ENCODE results near the gene USP6.
"Not testable (repeated sequence)": the region's sequence is repeated elsewhere in the genome, so short reads cannot be mapped to it uniquely, and the experiment has no call there.

The USP6 gene

GRCh38 chr17:5122056-5122455 is 6.2 kb downstream of the USP6 start:
- not testable (repeated sequence) for DNase-seq (ENCODE audit: low read depth, low spot score)

GRCh38 chr17:5122586-5123342 is 6.9 kb downstream of the USP6 start:
- DNase-seq (ENCODE audit: low read depth, low spot score): no peak

DNA sequence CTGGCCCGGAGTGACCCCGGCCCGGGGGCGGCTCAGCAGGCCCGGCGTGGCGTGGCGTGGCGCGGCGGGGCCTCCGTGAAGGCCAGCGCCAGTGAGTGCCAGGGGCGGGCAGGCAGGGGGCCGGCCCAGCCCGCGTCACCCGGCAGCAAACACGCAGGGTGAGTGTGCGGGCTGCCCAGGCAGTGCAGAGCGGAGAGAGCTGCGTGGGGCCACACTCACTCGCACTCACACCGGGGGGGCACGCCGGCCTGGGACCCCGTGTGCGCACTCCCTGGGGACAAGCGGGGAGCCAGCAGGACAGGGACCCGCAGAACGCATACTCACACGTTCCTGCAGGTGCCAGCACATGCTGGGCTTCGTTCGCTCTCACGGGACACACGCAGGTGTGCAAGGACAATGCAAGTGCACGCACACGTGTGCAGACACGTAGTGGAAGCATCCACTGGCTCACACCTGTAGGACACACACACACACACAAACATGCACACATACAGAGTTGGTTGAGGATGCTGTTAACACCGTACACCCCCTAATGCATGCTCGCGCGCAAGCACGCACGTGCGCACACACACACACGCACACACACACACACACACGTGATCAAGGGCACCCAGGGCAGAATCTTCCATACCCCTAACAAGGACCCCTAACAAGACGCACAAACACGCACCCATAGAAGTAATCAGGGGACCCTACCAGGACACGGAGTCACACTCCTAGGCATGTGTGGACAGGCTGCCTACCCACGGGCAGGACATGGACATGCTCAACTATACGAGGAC is 7.7 kb downstream of the USP6 start:
- no peak for DNase-seq (ENCODE audit: low read depth, low spot score)

- not testable (repeated sequence) for DNase-seq (ENCODE audit: low read depth, low spot score)
Observed at GRCh38 chr17:5124125-5124760, 8.4 kb downstream of the USP6 start.

- DNase-seq (ENCODE audit: low read depth, low spot score): not testable (repeated sequence)
Observed at GRCh38 chr17:5124896-5125295, 9.1 kb downstream of the USP6 start.

DNA sequence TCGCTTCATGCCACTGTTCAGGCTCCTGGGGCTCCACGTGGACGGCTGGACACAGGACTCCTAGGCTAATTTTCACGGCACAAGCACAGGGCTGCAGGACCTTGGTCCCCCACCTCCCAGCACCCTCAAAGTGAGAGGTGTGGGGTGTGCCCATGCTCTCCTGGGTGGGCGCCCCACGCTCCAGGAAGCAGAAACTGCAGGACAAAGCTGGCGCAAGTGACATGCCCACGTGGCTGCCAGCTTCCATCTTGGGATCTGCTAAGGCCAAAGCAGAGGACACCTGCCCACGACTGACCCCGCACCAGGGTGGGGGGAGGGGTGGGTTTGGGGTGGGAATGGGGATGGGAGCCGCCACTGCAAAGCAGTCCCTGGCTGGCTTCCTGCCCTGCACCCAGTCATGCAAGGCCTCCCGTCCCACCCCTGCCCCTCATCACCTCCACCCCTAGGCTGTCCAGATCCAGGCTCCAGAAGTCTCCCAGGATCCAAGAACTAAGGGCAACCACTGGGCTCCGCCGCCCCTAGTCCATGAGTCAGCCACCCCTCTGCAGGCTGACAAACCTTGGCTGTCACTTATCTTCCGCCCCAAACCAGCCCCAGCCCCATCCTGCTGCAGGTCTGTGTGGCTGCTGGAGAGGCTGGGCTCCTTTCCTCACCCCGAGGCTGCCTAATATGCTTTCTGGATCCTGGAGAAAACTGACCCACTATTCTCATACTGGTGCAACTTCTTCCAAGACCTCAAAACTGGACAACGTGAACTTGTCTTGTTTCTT is 11.1 kb downstream of the USP6 start:
- DNase-seq (ENCODE audit: low read depth, low spot score): no peak

DNA sequence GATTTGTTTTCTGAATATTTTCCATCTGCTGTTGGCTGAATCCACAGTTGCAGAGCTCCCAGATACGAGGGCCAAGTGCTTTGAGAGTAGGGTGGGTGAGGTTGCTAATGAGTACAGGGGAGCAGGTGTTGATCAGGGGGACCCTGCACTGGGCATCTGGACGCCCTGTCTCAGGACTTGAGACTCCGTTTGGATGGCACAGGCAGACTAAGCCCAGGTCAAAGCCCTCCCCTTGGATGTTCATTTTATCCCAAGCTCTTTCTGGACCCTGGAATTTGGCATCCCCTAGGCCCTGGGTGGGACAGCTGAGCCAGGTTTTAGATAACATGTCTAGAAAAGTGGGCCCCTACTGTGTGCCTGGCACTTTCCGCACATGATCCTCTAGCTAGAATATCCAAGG is 12.1 kb downstream of the USP6 start:
- no peak for DNase-seq (ENCODE audit: low read depth, low spot score)

DNA sequence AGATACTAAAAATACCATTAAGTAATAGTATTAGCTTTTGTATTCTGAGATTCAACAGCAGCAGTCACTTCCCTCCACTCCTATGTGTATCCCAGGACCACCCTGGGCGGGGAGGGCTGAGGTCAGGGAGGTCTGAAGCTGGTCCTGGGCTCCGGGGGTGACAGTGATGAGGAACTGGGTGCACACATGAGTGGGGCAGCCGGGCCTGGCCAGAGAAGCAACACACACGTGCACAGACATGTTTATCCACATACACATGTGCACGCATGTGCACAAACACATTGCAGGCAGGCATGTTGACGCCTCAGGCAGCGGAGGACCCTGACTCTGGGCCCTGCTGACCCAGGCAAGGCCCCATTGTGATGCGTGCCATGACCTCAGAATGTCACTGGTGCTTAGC is 12.6 kb downstream of the USP6 start:
- not testable (repeated sequence) for DNase-seq (ENCODE audit: low read depth, low spot score)

DNA sequence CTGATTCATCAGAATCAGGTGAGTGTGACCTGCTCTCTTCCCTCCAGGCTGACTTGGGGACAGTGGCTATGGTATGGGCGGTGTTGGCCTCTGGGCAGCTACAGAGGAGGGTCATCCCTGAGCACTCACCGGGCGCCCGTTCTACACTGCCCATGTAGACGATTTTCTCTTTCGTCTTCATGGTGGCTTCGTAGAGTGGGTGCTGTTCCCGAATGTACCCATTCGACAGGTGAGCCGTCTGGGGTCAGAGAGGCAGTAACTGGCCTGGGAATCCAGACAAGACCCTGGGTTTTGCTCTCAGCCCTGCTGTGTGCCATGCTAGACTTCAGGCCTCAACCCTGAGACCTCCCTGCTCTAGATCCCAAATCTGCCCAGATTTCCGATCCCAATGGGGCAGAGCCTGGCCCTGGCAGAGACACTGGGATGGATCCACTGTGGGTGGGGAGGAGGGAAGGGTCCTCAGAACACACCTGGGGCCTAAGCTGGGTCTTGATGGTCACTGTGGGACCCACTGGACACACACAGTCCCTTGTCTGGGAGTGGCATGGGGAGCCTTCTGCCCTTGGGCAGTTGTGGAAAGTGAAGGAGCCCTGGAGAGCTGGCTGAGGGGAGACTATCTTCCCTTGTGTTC is 13.2 kb downstream of the USP6 start:
- DNase-seq (ENCODE audit: low read depth, low spot score): no peak

- DNase-seq (ENCODE audit: low read depth, low spot score): not testable (repeated sequence)
Observed at GRCh38 chr17:5129770-5130169, 13.9 kb downstream of the USP6 start.

GRCh38 chr17:5130261-5130660 is 14.4 kb downstream of the USP6 start:
- not testable (repeated sequence) for DNase-seq (ENCODE audit: low read depth, low spot score)

DNA sequence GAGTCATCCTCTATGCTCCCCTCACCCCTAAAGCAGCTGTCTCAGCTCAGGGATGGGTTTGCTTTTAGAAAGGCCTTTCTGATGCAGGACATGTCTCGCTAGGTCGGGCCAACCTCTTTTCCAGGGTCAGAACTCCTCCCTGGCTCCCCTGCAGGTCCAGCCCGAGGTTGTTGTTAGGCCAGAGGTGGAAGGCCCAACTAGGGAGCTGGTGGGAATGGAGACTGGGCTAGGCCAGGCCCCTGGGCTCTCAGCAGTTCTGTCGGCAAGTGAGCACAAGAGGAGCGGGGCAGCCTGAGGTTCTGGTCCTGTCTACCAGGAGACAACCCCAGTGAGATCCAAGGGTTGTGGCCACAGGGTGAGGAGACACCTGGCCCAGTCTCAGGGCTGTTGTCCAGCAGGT is 14.9 kb downstream of the USP6 start:
- DNase-seq (ENCODE audit: low read depth, low spot score): not testable (repeated sequence)

GRCh38 chr17:5131146-5131715 is 15.4 kb downstream of the USP6 start:
- DNase-seq (ENCODE audit: low read depth, low spot score): no peak

DNA sequence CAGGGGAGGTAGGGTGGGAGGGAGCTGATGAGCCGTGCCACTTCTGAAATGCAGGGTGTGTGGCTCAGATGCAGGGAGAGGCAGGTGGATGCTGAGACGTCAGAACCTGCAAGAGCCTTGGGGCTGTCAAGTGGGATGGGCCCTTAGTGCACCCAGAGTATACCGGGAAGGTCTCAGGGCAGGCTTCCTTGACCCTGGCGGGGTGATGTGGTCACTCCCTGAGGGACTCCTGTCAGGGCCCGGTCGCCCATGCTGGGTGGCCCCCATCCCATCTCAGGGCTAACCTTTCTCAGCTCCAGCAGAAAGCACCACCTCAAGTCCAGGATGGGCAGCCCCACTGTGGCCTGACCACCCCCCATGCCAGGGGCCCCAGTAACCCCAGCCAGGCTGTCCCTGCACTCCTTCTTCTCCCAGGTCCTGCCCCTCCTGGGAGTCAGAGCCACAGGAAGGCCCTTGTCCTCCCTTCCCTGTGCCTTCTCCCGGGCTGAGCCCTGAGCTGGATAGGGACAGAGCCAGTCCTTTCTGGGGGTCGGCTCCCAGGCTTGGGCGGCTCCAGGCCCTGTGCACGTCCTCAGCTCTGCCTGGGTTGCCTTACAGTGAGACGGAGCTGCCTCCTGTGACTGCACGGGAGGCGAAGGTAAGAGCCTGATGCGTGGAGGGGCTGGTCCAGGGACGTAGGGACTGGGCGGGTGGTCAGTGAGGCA is 16.1 kb downstream of the USP6 start:
- DNase-seq (ENCODE audit: low read depth, low spot score): not testable (repeated sequence)

DNA sequence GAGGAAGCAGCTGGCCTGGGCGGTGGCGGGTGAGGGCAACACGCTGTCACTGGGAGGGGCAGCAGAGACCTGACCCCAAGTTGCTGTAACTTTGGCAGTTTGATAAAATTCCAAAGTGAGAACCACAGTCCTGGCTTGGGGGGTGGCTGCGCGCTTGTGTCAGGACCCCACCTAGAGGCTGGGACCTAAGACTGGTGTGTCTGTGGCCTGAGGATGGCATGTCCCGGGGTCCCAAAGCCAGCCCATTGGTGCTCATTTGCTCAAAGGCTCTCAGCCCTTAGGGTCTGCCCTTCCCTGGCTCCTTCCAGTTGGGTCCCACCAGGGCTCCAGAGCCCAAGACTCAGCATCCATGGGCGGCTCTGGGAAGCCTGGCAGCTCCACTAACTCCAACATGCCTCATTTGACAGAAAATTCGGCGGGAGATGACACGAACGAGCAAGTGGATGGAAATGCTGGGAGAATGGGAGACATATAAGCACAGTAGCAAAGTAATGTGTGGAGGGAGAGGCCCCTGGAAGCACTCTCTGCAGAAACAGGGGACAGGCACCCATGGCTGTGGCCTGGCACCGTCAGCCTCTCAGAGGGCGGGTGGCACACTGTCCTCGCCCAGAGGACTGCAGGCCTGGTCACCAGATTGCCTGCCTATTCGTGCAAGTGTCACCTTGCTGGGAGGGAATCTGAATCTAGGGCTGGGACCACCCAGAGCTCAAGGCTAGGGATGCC is 16.8 kb downstream of the USP6 start:
- not testable (repeated sequence) for DNase-seq (ENCODE audit: low read depth, low spot score)

DNA sequence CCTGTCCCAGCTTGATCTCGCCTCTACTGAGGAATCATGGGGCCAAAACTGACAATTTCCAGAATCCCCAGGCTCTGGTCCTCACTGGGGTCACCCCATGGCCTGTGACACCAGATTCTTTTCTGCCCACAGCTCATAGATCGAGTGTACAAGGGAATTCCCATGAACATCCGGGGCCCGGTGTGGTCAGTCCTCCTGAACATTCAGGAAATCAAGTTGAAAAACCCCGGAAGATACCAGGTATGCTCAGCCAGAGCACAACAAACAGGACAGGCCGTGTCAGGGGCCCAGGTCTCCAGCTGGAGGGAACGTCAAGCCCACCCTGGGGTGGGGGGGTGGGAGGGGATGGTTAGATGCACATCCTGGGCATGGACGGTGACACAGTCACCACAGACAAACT is 17.5 kb downstream of the USP6 start:
- DNase-seq (ENCODE audit: low read depth, low spot score): no peak

DNA sequence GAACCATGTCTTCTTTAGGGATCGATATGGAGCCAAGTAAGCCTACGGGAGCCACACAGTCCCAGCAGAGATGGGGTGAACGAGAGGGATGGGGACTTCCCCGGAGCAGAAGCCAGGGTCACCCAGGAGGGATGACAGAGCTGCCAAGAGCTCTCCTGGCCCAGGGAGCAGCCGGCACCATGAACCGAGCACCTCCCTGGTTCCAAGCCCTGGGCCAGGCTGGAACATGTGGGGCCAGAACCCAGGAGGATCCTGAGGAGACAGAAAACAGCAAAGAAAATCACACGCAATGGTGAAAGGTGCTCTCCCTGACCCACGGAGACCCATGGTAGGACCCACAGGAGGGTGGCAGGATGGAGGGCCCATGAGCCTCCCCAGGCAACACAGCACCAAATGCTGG is 18.1 kb downstream of the USP6 start:
- not testable (repeated sequence) for DNase-seq (ENCODE audit: low read depth, low spot score)

DNA sequence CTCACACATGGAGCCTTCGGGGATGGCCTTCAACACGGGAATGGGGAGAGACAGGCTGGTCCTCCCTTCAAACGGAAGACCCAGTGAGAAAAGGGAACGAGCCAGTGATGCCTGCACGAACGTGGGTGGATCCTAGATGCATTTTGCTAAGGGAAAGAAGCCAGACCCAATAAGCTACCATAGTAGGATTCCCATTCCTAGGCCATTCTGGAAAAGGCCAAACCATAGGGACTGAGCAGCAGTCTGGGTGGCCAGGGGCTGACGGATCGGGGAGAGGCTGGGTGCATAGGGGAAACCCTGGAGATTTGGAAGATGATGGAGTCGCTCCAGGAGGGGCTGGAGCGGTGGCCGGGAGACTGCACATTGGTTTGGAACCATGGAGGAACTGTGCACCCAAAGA is 18.7 kb downstream of the USP6 start:
- not testable (repeated sequence) for DNase-seq (ENCODE audit: low read depth, low spot score)

GRCh38 chr17:5135131-5135712 is 19.4 kb downstream of the USP6 start:
- DNase-seq (ENCODE audit: low read depth, low spot score): not testable (repeated sequence)

Data from activated naive CD8-positive, alpha-beta T cell treated with anti-CD3 and anti-CD28 coated beads, Interleukin-2, amount 50 U/mL, for 16 hours (primary cell).